ENCODE measurements around the gene THEM4. TPM values are rescaled to one million over a fixed set of nuclear protein-coding genes. Genes with fewer than 3 reads are reported as not detected.

The THEM4 gene
- total RNA-seq, 1 donor from 2014 or later = 15.6 TPM

GRCh38 chr1:151924691-151925587 lies 15.6 kb upstream of the THEM4 start:
- no peak for DNase-seq (ENCODE audit: extremely low spot score, unreplicated experiment)
- no peak overlapping the region for H3K4me3 Mint-ChIP-seq
- TF ChIP-seq CTCF (conservative IDR thresholded peaks at IDR 0.05) = no peak
- H3K27me3 Mint-ChIP-seq = no peaks in the 10 kb centered on the region
- H3K4me1 Mint-ChIP-seq (ENCODE audit: unreplicated experiment) = peaks cover 15% of the 10 kb centered on the region
- no peak overlapping the region for H3K27ac Mint-ChIP-seq
- no peaks in the 10 kb centered on the region for H3K36me3 Mint-ChIP-seq
- H3K9me3 Mint-ChIP-seq = no peaks in the 10 kb centered on the region

GRCh38 chr1:151923422-151923821 lies 14.1 kb upstream of the THEM4 start:
- no peaks in the 10 kb centered on the region for H3K36me3 Mint-ChIP-seq
- DNase-seq (ENCODE audit: extremely low spot score, unreplicated experiment) = no peak
- no peak for TF ChIP-seq CTCF (conservative IDR thresholded peaks at IDR 0.05)
- H3K4me1 Mint-ChIP-seq (ENCODE audit: unreplicated experiment) = peaks cover 15% of the 10 kb centered on the region
- H3K4me3 Mint-ChIP-seq = no peak overlapping the region
- H3K27me3 Mint-ChIP-seq = no peaks in the 10 kb centered on the region
- no peak overlapping the region for H3K27ac Mint-ChIP-seq
- H3K9me3 Mint-ChIP-seq = no peaks in the 10 kb centered on the region

- DNase-seq (ENCODE audit: extremely low spot score, unreplicated experiment) = no peak
- Mint-ChIP-seq H3K27ac (no peak overlapping the region), H3K4me3 (no peak overlapping the region), H3K4me1 (ENCODE audit: unreplicated experiment) (peaks cover 11% of the 10 kb centered on the region), H3K9me3 (no peaks in the 10 kb centered on the region), H3K27me3 (peaks cover 7% of the 10 kb centered on the region), H3K36me3 (no peaks in the 10 kb centered on the region)
- no peak for TF ChIP-seq CTCF (conservative IDR thresholded peaks at IDR 0.05)
Observed at GRCh38 chr1:151920149-151920548, 10.8 kb upstream of the THEM4 start.

GRCh38 chr1:151918819-151919610 lies 9.7 kb upstream of the THEM4 start:
- Mint-ChIP-seq H3K36me3 (no peaks in the 10 kb centered on the region), H3K4me3 (no peak overlapping the region), H3K27me3 (peaks cover 7% of the 10 kb centered on the region), H3K27ac (no peak overlapping the region), H3K9me3 (no peaks in the 10 kb centered on the region), H3K4me1 (ENCODE audit: unreplicated experiment) (peaks cover 11% of the 10 kb centered on the region)
- no peak for DNase-seq (ENCODE audit: extremely low spot score, unreplicated experiment)
- no peak for TF ChIP-seq CTCF (conservative IDR thresholded peaks at IDR 0.05)

- Mint-ChIP-seq H3K9me3 (no peaks in the 10 kb centered on the region), H3K27me3 (peaks cover 9% of the 10 kb centered on the region), H3K27ac (no peak overlapping the region), H3K4me3 (no peak overlapping the region), H3K36me3 (no peaks in the 10 kb centered on the region), H3K4me1 (ENCODE audit: unreplicated experiment) (peaks cover 4% of the 10 kb centered on the region)
- TF ChIP-seq CTCF (conservative IDR thresholded peaks at IDR 0.05) = no peak
- DNase-seq (ENCODE audit: extremely low spot score, unreplicated experiment) = no peak
Observed at GRCh38 chr1:151918156-151918555, 8.8 kb upstream of the THEM4 start.
